ENCODE measurements around the gene METTL6.
"Not testable (repeated sequence)": the region's sequence is repeated elsewhere in the genome, so short reads cannot be mapped to it uniquely, and the experiment has no call there.

Gene METTL6

GRCh38 chr3:15401936-15402335 lies 25.4 kb downstream of the METTL6 start:
- DNase-seq, result no peak

- no peak for DNase-seq
These were observed 27.4 kb downstream of the METTL6 start for GRCh38 chr3:15399970-15400369.

GRCh38 chr3:15398731-15399133 lies 28.6 kb downstream of the METTL6 start:
- DNase-seq, result not testable (repeated sequence)

GRCh38 chr3:15393252-15393651 lies 34.1 kb downstream of the METTL6 start:
- DNase-seq, result not testable (repeated sequence)

GRCh38 chr3:15391007-15391406 lies 36.3 kb downstream of the METTL6 start:
- DNase-seq, result no peak

GRCh38 chr3:15390460-15390859 lies 36.9 kb downstream of the METTL6 start:
- DNase-seq, result no peak

- not testable (repeated sequence) for DNase-seq
These were observed 39.0 kb downstream of the METTL6 start for GRCh38 chr3:15388335-15388734.

- no peak for DNase-seq
These were observed 39.6 kb downstream of the METTL6 start for GRCh38 chr3:15387735-15388134.

- DNase-seq, result no peak
These were observed 40.2 kb downstream of the METTL6 start for GRCh38 chr3:15387171-15387581.

- DNase-seq, result not testable (repeated sequence)
These were observed 40.7 kb downstream of the METTL6 start for GRCh38 chr3:15386654-15386955.

- DNase-seq, result no peak
These were observed 41.3 kb downstream of the METTL6 start for GRCh38 chr3:15385901-15386653.

GRCh38 chr3:15385238-15385695 lies 42.1 kb downstream of the METTL6 start:
- not testable (repeated sequence) for DNase-seq

- DNase-seq, result no peak
These were observed 42.7 kb downstream of the METTL6 start for GRCh38 chr3:15384510-15385237.

- no peak for DNase-seq
These were observed 44.9 kb downstream of the METTL6 start for GRCh38 chr3:15382405-15382923.

- DNase-seq, result no peak
These were observed 46.1 kb downstream of the METTL6 start for GRCh38 chr3:15380980-15381890.

GRCh38 chr3:15377961-15378791 lies 49.2 kb downstream of the METTL6 start:
- DNase-seq, result peak; percentile 31

- no peak for DNase-seq
These were observed 51.8 kb downstream of the METTL6 start for GRCh38 chr3:15375461-15376000.

GRCh38 chr3:15372918-15373317 lies 54.4 kb downstream of the METTL6 start:
- DNase-seq, result no peak

- DNase-seq, result no peak
These were observed 58.7 kb downstream of the METTL6 start for GRCh38 chr3:15368561-15369135.

GRCh38 chr3:15367059-15367458 lies 60.3 kb downstream of the METTL6 start:
- DNase-seq, result no peak

- DNase-seq, result not testable (repeated sequence)
These were observed 63.3 kb downstream of the METTL6 start for GRCh38 chr3:15364078-15364477.

Data from activated gamma-delta T cell (primary cell).